Type B pancreatic cell (in vitro differentiated cells): ENCODE results near the gene KLHL29. TPM values are rescaled to one million over a fixed set of nuclear protein-coding genes. Genes with fewer than 3 reads are reported as not detected.

Experiments used
- DNase-seq: peaks from one replicate; pipeline ENCODE4 v3.0.0; 2021; ENCODE audit warnings: mixed read lengths; ENCODE audit not compliant: unreplicated experiment; ENCODE audit errors: extremely low spot score
- H3K27ac Mint-ChIP-seq: 2 replicates; pipeline ENCODE4 v1.8.0; 2021; ENCODE audit warnings: mild to moderate bottlenecking, mixed read lengths
- H3K27me3 Mint-ChIP-seq: 2 replicates; pipeline ENCODE4 v1.8.0; 2021; ENCODE audit warnings: mixed read lengths
- H3K36me3 Mint-ChIP-seq: 2 replicates; pipeline ENCODE4 v1.8.0; 2021; ENCODE audit warnings: mixed read lengths
- H3K4me1 Mint-ChIP-seq: one replicate; pipeline ENCODE4 v1.8.0; 2021; ENCODE audit warnings: mixed read lengths; ENCODE audit not compliant: unreplicated experiment
- H3K4me3 Mint-ChIP-seq: 2 replicates; pipeline ENCODE4 v1.8.0; 2021; ENCODE audit warnings: mild to moderate bottlenecking, mixed read lengths
- H3K9me3 Mint-ChIP-seq: 2 replicates; pipeline ENCODE4 v1.8.0; 2021; ENCODE audit warnings: mixed read lengths
- CTCF ChIP-seq: fragments of 200-600 bp; sonication (generic); conservative IDR thresholded peaks from 2 replicates; pipeline ENCODE4 v1.5.0; 2021; ENCODE audit warnings: antibody characterized with exemption, mild to moderate bottlenecking
- total RNA-seq: library from RNA; stranded (reverse); gene quantifications from 2 replicates; pipeline ENCODE4 v1.2.1, GENCODE V29; 2021; ENCODE audit warnings: low replicate concordance

KLHL29 gene
- total RNA-seq, 1 donor from 2014 or later, result 24.1 TPM

GRCh38 chr2:23692263-23692662 lies 307.3 kb downstream of the KLHL29 start:
- H3K4me3 Mint-ChIP-seq, result no peak overlapping the region

GRCh38 chr2:23692851-23693605 lies 308.0 kb downstream of the KLHL29 start:
- H3K4me3 Mint-ChIP-seq, result no peak overlapping the region
- no peak overlapping the region for H3K27ac Mint-ChIP-seq
- no peaks in the 10 kb centered on the region for H3K9me3 Mint-ChIP-seq
- H3K4me1 Mint-ChIP-seq, result no peaks in the 10 kb centered on the region
- TF ChIP-seq CTCF, result no peak
- H3K36me3 Mint-ChIP-seq, result peaks cover 22% of the 10 kb centered on the region
- no peaks in the 10 kb centered on the region for H3K27me3 Mint-ChIP-seq
- no peak for DNase-seq

More at GRCh38 chr2:23692263-23692662, 307.3 kb downstream of the KLHL29 start:
- TF ChIP-seq CTCF, result no peak
- H3K27me3 Mint-ChIP-seq, result no peaks in the 10 kb centered on the region
- H3K36me3 Mint-ChIP-seq, result peaks cover 15% of the 10 kb centered on the region
- H3K27ac Mint-ChIP-seq, result peak overlapping the region; percentile 46
- no peaks in the 10 kb centered on the region for H3K9me3 Mint-ChIP-seq
- DNase-seq, result no peak
- no peaks in the 10 kb centered on the region for H3K4me1 Mint-ChIP-seq

GRCh38 chr2:23693606-23693951 lies 308.6 kb downstream of the KLHL29 start:
- Mint-ChIP-seq H3K36me3 (peaks cover 25% of the 10 kb centered on the region), H3K27me3 (no peaks in the 10 kb centered on the region), H3K9me3 (no peaks in the 10 kb centered on the region), H3K4me1 (no peaks in the 10 kb centered on the region), H3K27ac (no peak overlapping the region), H3K4me3 (no peak overlapping the region)
- no peak for TF ChIP-seq CTCF
- no peak for DNase-seq

- H3K4me3 Mint-ChIP-seq, result no peak overlapping the region
- no peak for DNase-seq
- no peaks in the 10 kb centered on the region for H3K4me1 Mint-ChIP-seq
- no peak for TF ChIP-seq CTCF
- H3K36me3 Mint-ChIP-seq, result peaks cover 26% of the 10 kb centered on the region
- no peaks in the 10 kb centered on the region for H3K9me3 Mint-ChIP-seq
- peak overlapping the region; percentile 6 for H3K27ac Mint-ChIP-seq
- no peaks in the 10 kb centered on the region for H3K27me3 Mint-ChIP-seq
These were observed 309.4 kb downstream of the KLHL29 start for GRCh38 chr2:23694058-23695045.

- Mint-ChIP-seq H3K27me3 (no peaks in the 10 kb centered on the region), H3K9me3 (peaks cover 6% of the 10 kb centered on the region), H3K36me3 (peaks cover 36% of the 10 kb centered on the region), H3K4me3 (no peak overlapping the region), H3K4me1 (peaks cover 8% of the 10 kb centered on the region), H3K27ac (no peak overlapping the region)
- DNase-seq, result no peak
- TF ChIP-seq CTCF, result no peak
These were observed 310.4 kb downstream of the KLHL29 start for GRCh38 chr2:23695214-23695889.
